AG04450 (cell line): ENCODE results near the gene ZSWIM4. TPM values are rescaled to one million over a fixed set of nuclear protein-coding genes. Genes with fewer than 3 reads are reported as not detected.

ENCODE experiments used
- CTCF ChIA-PET: fragments of 300-600, 350-600 bp; formaldehyde crosslinking; extraction: SDS; loops from one replicate; lab custom pipeline; 2022; ENCODE audit warnings: antibody characterized with exemption, inconsistent platforms; lab: Charles Lee
- POLR2A ChIA-PET: fragments of 350-600 bp; formaldehyde crosslinking; extraction: SDS; loops from one replicate; lab custom pipeline; 2021; ENCODE audit warnings: antibody characterized with exemption, inconsistent platforms; lab: Yijun Ruan, JAX
- DNase-seq: peaks from one replicate; pipeline ENCODE4 v3.0.0-alpha.2; 2011; ENCODE audit warnings: low read depth, low spot score
- H3K27ac ChIP-seq: one replicate; pipeline ENCODE4 v1.5.1; 2012; ENCODE audit warnings: low read depth, low read length, control low read depth
- H3K27me3 ChIP-seq: one replicate; pipeline ENCODE4 v1.6.0; 2012; ENCODE audit warnings: low read length; ENCODE audit not compliant: control insufficient read depth, insufficient read depth
- H3K4me3 ChIP-seq: 2 replicates; pipeline ENCODE4 v1.5.1; 2011; ENCODE audit warnings: mild to moderate bottlenecking, low read depth, low read length, control low read depth
- H3K9me3 ChIP-seq: 2 replicates; pipeline ENCODE4 v1.5.1; 2012; ENCODE audit warnings: low read length; ENCODE audit not compliant: control insufficient read depth, insufficient read depth
- polyA plus RNA-seq: library from polyadenylated mRNA; depleted of rRNA; stranded (reverse); fragments of >200 nt; gene quantifications from 2 replicates; pipeline ENCODE4 v1.2.3, GENCODE V29; 2011; rRNA removed
- small RNA-seq: library from RNA; depleted of rRNA; stranded (forward); fragments of <200 nt; gene quantifications from one replicate; pipeline ENCODE3, GENCODE V24; 2012; ENCODE audit warnings: low read depth; ENCODE audit not compliant: insufficient read length
- TF ChIP-seq, protein P1 (sequence below): IDR thresholded peaks from 2 replicates; pipeline ENCODE4 v1.5.1; 2011; ENCODE audit warnings: low read depth, low read length, control low read depth, inconsistent platforms

ZSWIM4 gene
- polyA plus RNA-seq, 1 experiment, result 2.3 TPM

- peak; percentile 84 for DNase-seq
- Histone ChIP-seq H3K27me3 (peaks cover 2% of the 10 kb centered on the region), H3K9me3 (no peaks in the 10 kb centered on the region; the same call in 1 of the 2 replicates), H3K27ac (peak overlapping the region; percentile 39), H3K4me3 (peak overlapping the region; percentile 36)
- TF ChIP-seq, protein P1, sequence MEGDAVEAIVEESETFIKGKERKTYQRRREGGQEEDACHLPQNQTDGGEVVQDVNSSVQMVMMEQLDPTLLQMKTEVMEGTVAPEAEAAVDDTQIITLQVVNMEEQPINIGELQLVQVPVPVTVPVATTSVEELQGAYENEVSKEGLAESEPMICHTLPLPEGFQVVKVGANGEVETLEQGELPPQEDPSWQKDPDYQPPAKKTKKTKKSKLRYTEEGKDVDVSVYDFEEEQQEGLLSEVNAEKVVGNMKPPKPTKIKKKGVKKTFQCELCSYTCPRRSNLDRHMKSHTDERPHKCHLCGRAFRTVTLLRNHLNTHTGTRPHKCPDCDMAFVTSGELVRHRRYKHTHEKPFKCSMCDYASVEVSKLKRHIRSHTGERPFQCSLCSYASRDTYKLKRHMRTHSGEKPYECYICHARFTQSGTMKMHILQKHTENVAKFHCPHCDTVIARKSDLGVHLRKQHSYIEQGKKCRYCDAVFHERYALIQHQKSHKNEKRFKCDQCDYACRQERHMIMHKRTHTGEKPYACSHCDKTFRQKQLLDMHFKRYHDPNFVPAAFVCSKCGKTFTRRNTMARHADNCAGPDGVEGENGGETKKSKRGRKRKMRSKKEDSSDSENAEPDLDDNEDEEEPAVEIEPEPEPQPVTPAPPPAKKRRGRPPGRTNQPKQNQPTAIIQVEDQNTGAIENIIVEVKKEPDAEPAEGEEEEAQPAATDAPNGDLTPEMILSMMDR, result peak; percentile 98
- CTCF ChIA-PET, result interaction anchor here (0.6 to 2.5 kb wide), 20 partner anchors 8 to 319 kb away, joined by 3 to 29 read pairs (median 4); partner anchors contain the start of genes ASF1B, DCAF15 and MISP3
- POLR2A ChIA-PET, result interaction anchor here (0.6 to 0.7 kb wide), 2 partner anchors 23 to 149 kb away, joined by 4 to 5 read pairs; no protein-coding TSS in a partner anchor
Observed at GRCh38 chr19:13880059-13881043, 85.1 kb downstream of the ZSWIM4 start.

DNA sequence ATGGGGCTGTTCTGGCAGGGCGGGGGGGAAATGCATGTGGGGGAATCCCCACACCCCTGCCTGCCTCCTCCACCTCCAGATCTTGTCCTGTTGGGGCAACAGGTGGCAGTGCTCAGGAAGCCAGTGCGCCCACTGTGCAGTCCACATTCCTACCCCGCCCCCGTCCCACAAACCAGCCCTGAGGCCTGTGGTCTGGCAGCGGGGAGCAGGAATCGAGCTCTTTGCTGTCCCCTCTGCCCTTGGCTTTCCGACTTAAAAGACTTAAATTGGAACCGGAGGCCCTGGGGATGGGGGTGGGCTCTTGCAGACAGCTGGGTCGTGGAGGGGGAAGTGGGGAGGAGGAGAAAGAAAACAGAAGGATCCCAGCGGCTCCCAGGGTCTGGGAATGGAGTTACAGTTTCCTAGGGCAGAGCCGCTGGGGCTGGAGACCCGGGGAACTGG is 86.0 kb downstream of the ZSWIM4 start:
- POLR2A ChIA-PET, result interaction anchor here (0.6 kb wide), 1 partner anchor 22 kb away, joined by 4 read pairs; no protein-coding TSS in a partner anchor
- H3K27me3 ChIP-seq, result peaks cover 2% of the 10 kb centered on the region
- no peaks in the 10 kb centered on the region; the same call in 1 of the 2 replicates for H3K9me3 ChIP-seq
- TF ChIP-seq, protein P1, result no peak
- no peak for DNase-seq
- CTCF ChIA-PET, result interaction anchor here (0.6 to 2.4 kb wide), 8 partner anchors 71 to 467 kb away, joined by 3 to 14 read pairs (median 4); partner anchors contain the start of genes ASF1B and DCAF15
- no peak overlapping the region for H3K4me3 ChIP-seq
- H3K27ac ChIP-seq, result peak overlapping the region; percentile 2

Small RNA genes within 50 kb of the gene (small RNA-seq; reads per million reads assigned to genes)
- gene MIR181C (424 reads per million, percentile 93 among the genes with 10 or more reads in this experiment), gene MIR181D (88.5 reads per million, percentile 88 among the genes with 10 or more reads in this experiment), gene RN7SL619P (not detected)

Other genes with a start within 250 kb of the ZSWIM4 start
- gene MRI1, start 30.9 kb upstream of the ZSWIM4 start, polyA plus RNA-seq, result 20.2 and 24.1 TPM in 2 replicates
- 145 and 213 TPM in 2 replicates for gene C19orf53, start 21.0 kb upstream of the ZSWIM4 start, polyA plus RNA-seq
- 0.36 and 0.37 TPM in 2 replicates for gene NANOS3, start 81.7 kb downstream of the ZSWIM4 start, polyA plus RNA-seq
- gene BRME1, start 110.7 kb downstream of the ZSWIM4 start, polyA plus RNA-seq, result 0.12 and 0.17 TPM in 2 replicates
- gene CC2D1A, start 110.8 kb downstream of the ZSWIM4 start, polyA plus RNA-seq, result 5.1 and 6.7 TPM in 2 replicates
- gene PODNL1, start 143.0 kb downstream of the ZSWIM4 start, polyA plus RNA-seq, result 2.8 and 3.4 TPM in 2 replicates
- gene DCAF15, start 157.1 kb downstream of the ZSWIM4 start, polyA plus RNA-seq, result 6.1 and 7.3 TPM in 2 replicates
- 0.38 and 0.63 TPM in 2 replicates for gene RFX1, start 210.9 kb downstream of the ZSWIM4 start, polyA plus RNA-seq
- gene RLN3, start 232.7 kb downstream of the ZSWIM4 start, polyA plus RNA-seq, result not detected in 2 replicates
- 4.5 and 5.4 TPM in 2 replicates for gene IL27RA, start 236.3 kb downstream of the ZSWIM4 start, polyA plus RNA-seq